VCaP (cell line): Measurements from ENCODE around the gene SMIM32.

ENCODE experiments used
- H3K27ac ChIP-seq: fragments of 450-650 bp; 2 replicates; pipeline ENCODE4 v1.5.1; 2017
- TF ChIP-seq, protein P1 (sequence below): fragments of 450-650 bp; conservative IDR thresholded peaks from 2 replicates; pipeline ENCODE4 v1.5.1; 2017; ENCODE audit warnings: mild to moderate bottlenecking, moderate library complexity

SMIM32 gene

GRCh38 chr5:136207631-136208030 lies 14.7 kb upstream of the SMIM32 start:
- no peak overlapping the region for H3K27ac ChIP-seq
- TF ChIP-seq, protein P1, sequence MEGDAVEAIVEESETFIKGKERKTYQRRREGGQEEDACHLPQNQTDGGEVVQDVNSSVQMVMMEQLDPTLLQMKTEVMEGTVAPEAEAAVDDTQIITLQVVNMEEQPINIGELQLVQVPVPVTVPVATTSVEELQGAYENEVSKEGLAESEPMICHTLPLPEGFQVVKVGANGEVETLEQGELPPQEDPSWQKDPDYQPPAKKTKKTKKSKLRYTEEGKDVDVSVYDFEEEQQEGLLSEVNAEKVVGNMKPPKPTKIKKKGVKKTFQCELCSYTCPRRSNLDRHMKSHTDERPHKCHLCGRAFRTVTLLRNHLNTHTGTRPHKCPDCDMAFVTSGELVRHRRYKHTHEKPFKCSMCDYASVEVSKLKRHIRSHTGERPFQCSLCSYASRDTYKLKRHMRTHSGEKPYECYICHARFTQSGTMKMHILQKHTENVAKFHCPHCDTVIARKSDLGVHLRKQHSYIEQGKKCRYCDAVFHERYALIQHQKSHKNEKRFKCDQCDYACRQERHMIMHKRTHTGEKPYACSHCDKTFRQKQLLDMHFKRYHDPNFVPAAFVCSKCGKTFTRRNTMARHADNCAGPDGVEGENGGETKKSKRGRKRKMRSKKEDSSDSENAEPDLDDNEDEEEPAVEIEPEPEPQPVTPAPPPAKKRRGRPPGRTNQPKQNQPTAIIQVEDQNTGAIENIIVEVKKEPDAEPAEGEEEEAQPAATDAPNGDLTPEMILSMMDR, result no peak

GRCh38 chr5:136206361-136206760 lies 13.4 kb upstream of the SMIM32 start:
- no peak overlapping the region for H3K27ac ChIP-seq
- TF ChIP-seq, protein P1, result no peak

DNA sequence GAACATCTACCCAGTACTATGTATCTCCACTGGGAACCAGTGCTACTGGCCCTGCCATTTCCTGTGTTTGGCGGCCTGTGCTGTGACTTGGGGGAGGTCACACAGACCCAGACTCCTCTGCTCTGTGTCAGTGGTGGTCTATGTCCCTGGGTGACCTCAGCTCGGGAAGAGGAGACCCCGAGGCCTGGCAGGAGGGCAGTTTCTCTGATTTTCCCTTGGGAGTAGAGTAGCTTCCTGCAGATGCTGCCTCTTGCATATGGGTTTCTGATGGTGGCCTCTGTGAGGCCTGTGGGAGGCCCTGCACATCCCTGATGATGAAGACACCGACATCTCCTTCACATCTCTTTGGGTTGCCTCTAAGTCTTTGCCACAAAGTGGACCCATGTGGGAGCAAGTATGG lies 13.0 kb upstream of the SMIM32 start:
- no peak overlapping the region for H3K27ac ChIP-seq
- TF ChIP-seq, protein P1, result no peak

GRCh38 chr5:136205061-136205702 lies 12.2 kb upstream of the SMIM32 start:
- TF ChIP-seq, protein P1, result no peak
- no peak overlapping the region for H3K27ac ChIP-seq

GRCh38 chr5:136203303-136203922 lies 10.5 kb upstream of the SMIM32 start:
- TF ChIP-seq, protein P1, result no peak
- H3K27ac ChIP-seq, result no peak overlapping the region

DNA sequence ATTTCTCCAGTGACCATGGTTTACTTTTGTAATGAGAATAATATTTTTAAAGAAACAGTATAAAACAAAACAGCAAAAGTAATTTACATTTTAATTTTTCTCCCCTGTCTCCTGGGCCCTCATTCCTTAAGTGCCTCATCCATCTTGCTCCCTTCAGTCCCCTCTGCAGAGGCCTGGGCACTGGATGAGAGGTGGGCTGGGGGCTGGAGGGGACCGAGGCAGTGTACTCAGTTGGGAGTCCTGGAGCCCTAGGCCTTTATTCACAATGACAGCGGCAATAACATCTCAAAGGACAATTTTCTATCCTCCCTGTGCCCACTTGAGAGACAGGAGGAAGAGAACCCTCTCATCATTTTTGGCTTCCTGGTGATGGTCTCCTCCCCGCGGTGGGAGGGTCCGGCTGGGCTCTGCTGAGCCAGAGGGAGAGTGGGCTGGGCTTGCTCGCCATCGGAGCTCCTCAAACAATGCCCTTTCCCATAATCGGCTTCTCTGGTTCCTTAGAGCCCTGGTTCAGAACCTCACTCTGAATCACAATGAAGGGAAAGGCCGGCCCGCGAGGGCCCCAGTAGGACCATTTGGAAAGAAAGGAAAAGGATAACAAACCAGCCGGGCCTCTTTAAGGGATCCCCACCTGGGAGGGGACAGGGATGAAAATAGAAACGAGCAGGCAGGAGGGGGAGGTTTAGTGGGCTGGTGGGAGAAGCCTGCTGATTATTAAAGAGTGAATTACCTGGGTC lies 9.7 kb upstream of the SMIM32 start:
- TF ChIP-seq, protein P1, result no peak
- H3K27ac ChIP-seq, result no peak overlapping the region

DNA sequence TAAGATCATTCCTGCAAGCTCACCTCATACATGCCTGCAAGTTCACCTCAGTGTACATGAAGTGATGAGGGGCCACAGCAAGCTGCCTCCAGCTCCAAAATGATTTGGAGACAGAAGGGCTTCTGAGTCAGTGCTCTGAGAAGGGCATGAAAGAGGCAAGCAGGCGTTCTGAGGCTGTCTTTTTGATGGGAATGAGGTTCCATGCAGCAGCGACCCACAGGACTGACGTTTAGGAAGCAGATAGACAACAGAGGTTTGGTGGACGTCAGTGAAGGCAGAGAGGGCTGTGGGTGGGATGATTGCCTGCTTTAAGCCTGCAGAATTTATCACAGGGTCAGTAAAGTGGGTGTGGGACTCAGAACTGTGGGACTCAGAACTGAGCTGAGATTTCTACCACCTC lies 8.9 kb upstream of the SMIM32 start:
- no peak overlapping the region for H3K27ac ChIP-seq
- TF ChIP-seq, protein P1, result no peak
